Ishikawa (cell line): ENCODE measurements around the gene COQ10B.

Experiments used
- CEBPB ChIP-seq: IDR thresholded peaks from 2 replicates; pipeline ENCODE4 v1.6.1; 2012
- CREB1 ChIP-seq: IDR thresholded peaks from 2 replicates; pipeline ENCODE4 v1.6.1; 2012; ENCODE audit warnings: low read depth
- EGR1 ChIP-seq: IDR thresholded peaks from 2 replicates; pipeline ENCODE4 v1.6.1; 2012
- EP300 ChIP-seq: IDR thresholded peaks from 2 replicates; pipeline ENCODE4 v1.6.1; 2012; ENCODE audit warnings: borderline replicate concordance
- FOXM1 ChIP-seq: IDR thresholded peaks from 2 replicates; pipeline ENCODE4 v1.6.1; 2012; ENCODE audit warnings: low read depth, borderline replicate concordance
- MAX ChIP-seq: IDR thresholded peaks from 2 replicates; pipeline ENCODE4 v1.6.1; 2012
- NFIC ChIP-seq: IDR thresholded peaks from 2 replicates; pipeline ENCODE4 v1.6.1; 2012
- RAD21 ChIP-seq: IDR thresholded peaks from 2 replicates; pipeline ENCODE4 v1.6.1; 2012; ENCODE audit warnings: low read depth
- TAF1 ChIP-seq: IDR thresholded peaks from 2 replicates; pipeline ENCODE4 v1.6.1; 2012; ENCODE audit warnings: low read depth, mild to moderate bottlenecking
- TCF12 ChIP-seq: IDR thresholded peaks from 2 replicates; pipeline ENCODE4 v1.6.1; 2012; ENCODE audit warnings: low read depth
- TEAD4 ChIP-seq: IDR thresholded peaks from 2 replicates; pipeline ENCODE4 v1.6.1; 2012
- USF1 ChIP-seq: IDR thresholded peaks from 2 replicates; pipeline ENCODE4 v1.6.1; 2012
- YY1 ChIP-seq: IDR thresholded peaks from 2 replicates; pipeline ENCODE4 v1.6.1; 2012; ENCODE audit warnings: low read depth
- ZBTB7A ChIP-seq: IDR thresholded peaks from 2 replicates; pipeline ENCODE4 v1.6.1; 2012; ENCODE audit warnings: low read depth
- TF ChIP-seq, protein P1 (sequence below): IDR thresholded peaks from 2 replicates; pipeline ENCODE4 v1.6.1; 2012; ENCODE audit warnings: low read depth, mild to moderate bottlenecking

The COQ10B gene

GRCh38 chr2:197442857-197443256 lies 10.5 kb upstream of the COQ10B start:
- TF ChIP-seq EP300 (no peak), RAD21 (no peak), NFIC (no peak)

DNA sequence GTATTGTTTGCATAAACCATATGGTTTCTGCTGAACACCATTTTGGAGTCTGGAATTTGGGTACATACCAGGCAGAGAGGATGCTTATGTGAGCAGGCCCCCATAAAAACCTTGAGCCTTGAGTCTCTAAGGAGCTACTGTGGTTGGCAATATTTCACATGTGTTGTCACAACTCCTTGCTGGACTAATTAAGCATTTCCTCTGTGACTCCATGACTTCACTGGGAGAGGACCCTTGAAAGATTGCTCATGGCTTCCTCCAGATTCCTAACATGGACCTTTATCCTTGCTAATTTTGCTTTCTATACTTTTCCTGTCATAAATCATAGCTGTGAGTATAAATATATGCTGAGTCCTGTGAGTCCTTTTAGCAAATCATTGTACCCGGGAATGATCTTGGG lies 7.6 kb upstream of the COQ10B start:
- TF ChIP-seq EP300 (no peak), NFIC (no peak), MAX (no peak), CEBPB (no peak), CREB1 (no peak), FOXM1 (no peak)
- TF ChIP-seq, protein P1, sequence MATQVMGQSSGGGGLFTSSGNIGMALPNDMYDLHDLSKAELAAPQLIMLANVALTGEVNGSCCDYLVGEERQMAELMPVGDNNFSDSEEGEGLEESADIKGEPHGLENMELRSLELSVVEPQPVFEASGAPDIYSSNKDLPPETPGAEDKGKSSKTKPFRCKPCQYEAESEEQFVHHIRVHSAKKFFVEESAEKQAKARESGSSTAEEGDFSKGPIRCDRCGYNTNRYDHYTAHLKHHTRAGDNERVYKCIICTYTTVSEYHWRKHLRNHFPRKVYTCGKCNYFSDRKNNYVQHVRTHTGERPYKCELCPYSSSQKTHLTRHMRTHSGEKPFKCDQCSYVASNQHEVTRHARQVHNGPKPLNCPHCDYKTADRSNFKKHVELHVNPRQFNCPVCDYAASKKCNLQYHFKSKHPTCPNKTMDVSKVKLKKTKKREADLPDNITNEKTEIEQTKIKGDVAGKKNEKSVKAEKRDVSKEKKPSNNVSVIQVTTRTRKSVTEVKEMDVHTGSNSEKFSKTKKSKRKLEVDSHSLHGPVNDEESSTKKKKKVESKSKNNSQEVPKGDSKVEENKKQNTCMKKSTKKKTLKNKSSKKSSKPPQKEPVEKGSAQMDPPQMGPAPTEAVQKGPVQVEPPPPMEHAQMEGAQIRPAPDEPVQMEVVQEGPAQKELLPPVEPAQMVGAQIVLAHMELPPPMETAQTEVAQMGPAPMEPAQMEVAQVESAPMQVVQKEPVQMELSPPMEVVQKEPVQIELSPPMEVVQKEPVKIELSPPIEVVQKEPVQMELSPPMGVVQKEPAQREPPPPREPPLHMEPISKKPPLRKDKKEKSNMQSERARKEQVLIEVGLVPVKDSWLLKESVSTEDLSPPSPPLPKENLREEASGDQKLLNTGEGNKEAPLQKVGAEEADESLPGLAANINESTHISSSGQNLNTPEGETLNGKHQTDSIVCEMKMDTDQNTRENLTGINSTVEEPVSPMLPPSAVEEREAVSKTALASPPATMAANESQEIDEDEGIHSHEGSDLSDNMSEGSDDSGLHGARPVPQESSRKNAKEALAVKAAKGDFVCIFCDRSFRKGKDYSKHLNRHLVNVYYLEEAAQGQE, result no peak

DNA sequence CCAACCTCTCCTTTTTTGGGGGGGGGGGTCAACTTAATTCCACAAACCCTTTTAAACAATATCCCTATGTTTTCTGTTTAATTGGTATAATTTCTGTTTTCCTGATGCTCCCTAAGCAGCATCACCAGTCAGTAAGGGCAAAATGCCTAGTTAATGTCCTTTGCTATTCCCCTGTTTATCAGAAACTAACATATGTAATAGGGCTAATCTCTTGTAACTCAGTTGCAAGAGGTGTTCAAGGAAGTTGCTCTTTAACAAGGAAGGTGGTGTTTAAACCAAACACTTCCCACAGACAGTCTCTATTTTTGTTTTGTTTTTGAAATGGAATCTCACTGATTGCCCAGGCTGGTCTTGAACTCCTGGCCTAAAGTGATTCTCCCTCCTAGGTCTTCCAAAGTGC lies 6.5 kb upstream of the COQ10B start:
- no peak for TF ChIP-seq FOXM1
- TF ChIP-seq, protein P1, result no peak
- no peak for TF ChIP-seq CEBPB
- TF ChIP-seq ZBTB7A, result no peak
- no peak for TF ChIP-seq TAF1
- TF ChIP-seq EGR1, result no peak

DNA sequence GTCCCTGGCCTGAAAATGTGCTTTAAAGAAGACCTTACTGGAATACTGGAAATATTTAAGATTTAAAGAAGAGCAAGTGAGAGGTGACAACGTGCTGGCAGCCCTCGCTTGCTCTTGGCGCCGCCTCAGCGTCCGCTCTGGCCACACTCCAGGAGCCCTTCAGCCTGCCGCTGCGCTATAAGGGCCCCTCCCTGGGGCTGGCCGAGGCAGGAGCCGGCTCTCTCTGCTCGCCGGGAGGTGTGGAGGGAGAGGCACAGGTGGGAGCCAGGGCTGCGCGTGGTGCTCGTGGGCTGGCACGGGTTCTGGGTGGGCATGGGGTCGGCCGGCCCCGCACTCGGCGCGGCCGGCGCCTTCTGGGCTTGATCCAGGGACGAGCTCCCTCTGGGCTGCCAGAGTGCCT lies 2.9 kb upstream of the COQ10B start:
- TF ChIP-seq RAD21 (no peak), NFIC (no peak), CEBPB (no peak), EGR1 (no peak), TEAD4 (no peak), CREB1 (no peak), USF1 (no peak), TAF1 (no peak), FOXM1 (no peak), MAX (no peak), ZBTB7A (no peak), TCF12 (no peak), YY1 (no peak), EP300 (no peak)
- TF ChIP-seq, protein P1, result no peak

- TF ChIP-seq, protein P1, result no peak
- TF ChIP-seq YY1 (no peak), EGR1 (no peak), EP300 (no peak), TEAD4 (no peak), USF1 (no peak), MAX (no peak), CREB1 (no peak), NFIC (no peak), RAD21 (no peak), TCF12 (no peak), ZBTB7A (no peak), TAF1 (no peak)
Observed at GRCh38 chr2:197452754-197453122, 614 bp upstream of the COQ10B start.
